ENCODE results near the gene RPS18. TPM values are rescaled to one million over a fixed set of nuclear protein-coding genes. Genes with fewer than 3 reads are reported as not detected.

The RPS18 gene
- total and polyA plus RNA-seq, 2 of the 13 experiments (the other 11 are each of a cell fraction or from before 2014, with no cell fraction given): 3,896 to 5,806 TPM

GRCh38 chr6:33247977-33248642 is 23.8 kb upstream of the RPS18 start (continued):
- TF ChIP-seq IKZF5 (CRISPR knock-in tag; IDR thresholded peaks at IDR 0.05) (peak; percentile 43; the same call in 1 of the 2 replicates), GMEB1 (CRISPR knock-in tag; IDR thresholded peaks at IDR 0.05; ENCODE audit: borderline replicate concordance) (no peak), FOXM1 (CRISPR knock-in tag; IDR thresholded peaks at IDR 0.05) (no peak), CEBPB (IDR thresholded peaks at IDR 0.05; ENCODE audit: borderline replicate concordance, low read depth, low read length) (no peak), FOXK2 (IDR thresholded peaks at IDR 0.05) (no peak), ZBTB3 (CRISPR knock-in tag; IDR thresholded peaks at IDR 0.05; ENCODE audit: borderline replicate concordance, low read depth) (no peak), TSC22D2 (CRISPR knock-in tag; IDR thresholded peaks at IDR 0.05; ENCODE audit: borderline replicate concordance) (0 out of 2 replicates have a peak, but pooled peaks have one; percentile 21), ZNF850 (CRISPR knock-in tag; conservative IDR thresholded peaks at IDR 0.05) (no peak), CBX1 (IDR thresholded peaks at IDR 0.05; ENCODE audit: low read depth) (no peak), FOSL2 (CRISPR knock-in tag; IDR thresholded peaks at IDR 0.05) (0 out of 2 replicates have a peak, but pooled peaks have one; percentile 36), MTF2 (CRISPR knock-in tag; IDR thresholded peaks at IDR 0.05; ENCODE audit: borderline replicate concordance) (no peak), ZNF251 (CRISPR knock-in tag; IDR thresholded peaks at IDR 0.05) (no peak), MYPOP (CRISPR knock-in tag; IDR thresholded peaks at IDR 0.05) (no peak), ZNF234 (CRISPR knock-in tag; conservative IDR thresholded peaks at IDR 0.05) (no peak), MYC (CRISPR knock-in tag; IDR thresholded peaks at IDR 0.05; ENCODE audit: borderline replicate concordance) (peak; percentile 27; the same call in 1 of the 2 replicates), MEIS1 (CRISPR knock-in tag; IDR thresholded peaks at IDR 0.05; ENCODE audit: borderline replicate concordance) (no peak), KDM2A (CRISPR knock-in tag; IDR thresholded peaks at IDR 0.05; ENCODE audit: borderline replicate concordance, low read depth) (no peak), LBX2 (CRISPR knock-in tag; IDR thresholded peaks at IDR 0.05; ENCODE audit: borderline replicate concordance) (no peak), ELF1 (CRISPR knock-in tag; IDR thresholded peaks at IDR 0.05) (no peak), E2F1 (CRISPR knock-in tag; IDR thresholded peaks at IDR 0.05) (no peak), FOXA3 (CRISPR knock-in tag; IDR thresholded peaks at IDR 0.05) (peak; percentile 11; the same call in 1 of the 2 replicates), ARID2 (CRISPR knock-in tag; IDR thresholded peaks at IDR 0.05; ENCODE audit: borderline replicate concordance) (no peak), EHMT2 (IDR thresholded peaks at IDR 0.05; ENCODE audit: borderline replicate concordance, low read depth, low read length) (no peak)
- TF ChIP-seq, protein P1, sequence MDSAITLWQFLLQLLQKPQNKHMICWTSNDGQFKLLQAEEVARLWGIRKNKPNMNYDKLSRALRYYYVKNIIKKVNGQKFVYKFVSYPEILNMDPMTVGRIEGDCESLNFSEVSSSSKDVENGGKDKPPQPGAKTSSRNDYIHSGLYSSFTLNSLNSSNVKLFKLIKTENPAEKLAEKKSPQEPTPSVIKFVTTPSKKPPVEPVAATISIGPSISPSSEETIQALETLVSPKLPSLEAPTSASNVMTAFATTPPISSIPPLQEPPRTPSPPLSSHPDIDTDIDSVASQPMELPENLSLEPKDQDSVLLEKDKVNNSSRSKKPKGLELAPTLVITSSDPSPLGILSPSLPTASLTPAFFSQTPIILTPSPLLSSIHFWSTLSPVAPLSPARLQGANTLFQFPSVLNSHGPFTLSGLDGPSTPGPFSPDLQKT (CRISPR knock-in tag; IDR thresholded peaks at IDR 0.05; ENCODE audit: borderline replicate concordance): no peak

All from HepG2 (cell line).